ENCODE data around the gene AQP12A.
"Not testable (repeated sequence)": the region's sequence is repeated elsewhere in the genome, so short reads cannot be mapped to it uniquely, and the experiment has no call there.

AQP12A gene, protein sequence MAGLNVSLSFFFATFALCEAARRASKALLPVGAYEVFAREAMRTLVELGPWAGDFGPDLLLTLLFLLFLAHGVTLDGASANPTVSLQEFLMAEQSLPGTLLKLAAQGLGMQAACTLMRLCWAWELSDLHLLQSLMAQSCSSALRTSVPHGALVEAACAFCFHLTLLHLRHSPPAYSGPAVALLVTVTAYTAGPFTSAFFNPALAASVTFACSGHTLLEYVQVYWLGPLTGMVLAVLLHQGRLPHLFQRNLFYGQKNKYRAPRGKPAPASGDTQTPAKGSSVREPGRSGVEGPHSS

DNA sequence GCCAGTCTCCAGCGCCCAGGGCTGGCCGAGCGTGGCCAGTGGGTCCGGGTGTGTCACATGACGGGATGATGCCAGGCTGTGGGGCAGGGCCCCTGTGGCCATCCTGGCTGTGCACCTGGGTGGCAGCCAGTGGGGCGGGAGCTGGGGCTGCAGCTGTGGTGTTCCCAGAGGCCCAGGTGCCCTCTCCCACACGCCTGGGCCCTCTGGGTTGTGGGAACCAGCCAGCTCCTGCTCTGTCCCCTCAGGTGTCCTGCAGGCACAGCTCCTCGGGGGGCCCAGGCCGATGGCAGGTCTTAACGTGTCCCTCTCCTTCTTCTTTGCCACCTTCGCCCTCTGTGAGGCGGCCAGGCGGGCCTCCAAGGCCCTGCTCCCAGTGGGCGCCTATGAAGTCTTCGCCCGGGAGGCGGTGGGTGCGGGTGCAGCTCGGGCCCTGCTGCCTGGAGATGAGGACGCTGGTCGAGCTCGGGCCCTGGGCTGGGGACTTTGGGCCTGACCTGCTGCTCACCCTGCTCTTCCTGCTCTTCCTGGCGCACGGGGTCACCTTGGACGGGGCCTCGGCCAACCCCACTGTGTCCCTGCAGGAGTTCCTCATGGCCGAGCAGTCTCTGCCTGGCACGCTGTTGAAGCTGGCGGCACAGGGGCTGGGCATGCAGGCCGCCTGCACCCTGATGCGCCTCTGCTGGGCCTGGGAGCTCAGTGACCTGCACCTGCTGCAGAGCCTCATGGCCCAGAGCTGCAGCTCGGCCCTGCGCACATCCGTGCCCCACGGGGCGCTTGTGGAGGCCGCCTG is at the start of gene AQP12A:
TSS of gene AQP12A (plus strand) at position 236 of the 790 bp plus-strand sequence. CDS start at position 284, 48 bp downstream.
- DNase-seq, result not testable (repeated sequence)

DNA sequence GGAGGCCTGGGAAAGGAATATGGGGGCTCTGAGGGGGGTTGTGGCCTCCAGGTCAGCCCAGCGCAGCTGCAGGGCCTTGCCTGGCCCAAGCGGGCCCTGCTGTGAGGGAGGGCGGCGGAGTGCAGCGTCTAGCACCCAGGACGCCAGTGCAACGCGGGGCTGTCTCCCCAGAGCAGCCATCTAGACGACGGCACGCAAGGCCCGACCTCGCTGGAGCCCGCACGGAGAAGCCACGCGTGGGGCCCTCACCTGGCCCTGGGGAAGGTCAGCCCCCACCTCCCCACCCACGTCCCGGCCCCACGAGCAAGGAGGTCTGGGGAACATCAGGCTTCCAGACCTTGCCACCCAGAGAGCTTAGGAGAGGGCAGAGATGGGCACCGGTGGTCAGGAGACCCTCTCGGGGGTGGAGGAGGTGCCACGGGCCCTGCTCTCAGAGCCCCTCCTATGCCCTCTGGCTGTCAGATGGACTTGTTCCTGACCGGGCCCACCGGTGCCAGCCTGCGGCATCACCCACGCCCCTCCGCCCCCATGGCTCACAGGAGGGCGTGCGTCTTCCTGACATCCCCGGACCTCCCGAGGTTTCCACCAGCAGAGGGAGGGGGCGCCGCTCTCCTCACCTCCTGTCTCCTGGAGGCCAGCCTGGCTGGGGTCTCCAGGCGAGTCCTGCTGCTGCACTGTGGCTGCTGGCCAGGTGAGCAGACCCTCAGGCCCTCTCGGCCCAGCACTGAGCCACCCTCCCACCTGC is 49.4 kb upstream of the AQP12A start:
- no peak for DNase-seq

DNA sequence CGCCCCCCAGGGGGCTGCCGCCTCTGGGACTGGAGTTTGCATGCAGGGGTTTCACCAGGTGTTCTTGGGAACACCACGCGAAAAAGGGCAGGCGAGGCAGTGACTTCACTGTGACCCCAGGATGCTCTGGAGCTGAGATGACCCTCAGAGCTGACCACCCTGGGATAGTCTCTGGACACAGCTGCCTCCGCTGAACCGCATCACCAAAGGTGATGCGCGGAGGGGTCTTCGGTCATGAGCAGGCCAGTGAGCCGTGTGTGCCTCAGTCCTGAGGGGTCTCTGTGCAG is 48.9 kb upstream of the AQP12A start:
- no peak for DNase-seq

DNA sequence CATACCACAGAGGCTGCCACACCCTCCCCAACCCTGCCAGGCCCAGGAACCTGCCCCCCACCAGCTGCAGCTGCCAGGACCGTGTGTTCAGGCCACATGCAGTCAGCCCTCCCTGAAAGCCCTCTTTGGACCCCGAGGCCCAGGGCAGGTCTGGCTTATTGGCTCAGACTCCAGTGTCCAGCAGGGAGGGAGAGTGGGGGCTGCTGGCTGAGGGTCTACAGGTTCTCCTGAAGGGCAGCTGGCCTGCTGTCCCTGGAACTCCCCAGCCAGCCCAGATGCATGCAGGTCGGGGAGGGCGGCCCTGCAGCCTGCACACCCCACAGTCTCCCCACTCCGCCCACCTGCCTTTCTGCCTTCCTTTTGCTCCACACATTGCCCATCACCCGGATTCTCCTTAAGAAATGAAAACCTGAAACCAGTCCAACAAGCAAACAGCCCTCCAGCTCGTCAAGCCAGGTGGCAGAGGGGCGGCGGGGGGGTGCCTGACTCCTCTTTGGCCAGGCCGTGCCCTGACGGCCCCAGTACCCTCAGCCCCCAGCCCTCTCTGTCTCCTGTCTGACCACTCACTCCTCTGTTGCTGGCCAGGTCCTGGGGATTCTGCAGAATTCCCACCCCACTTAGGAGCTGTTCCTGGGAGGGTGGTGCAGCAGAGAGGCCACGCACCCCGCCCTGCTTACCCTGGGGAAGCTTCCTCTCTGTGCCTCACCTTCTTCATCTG is 48.4 kb upstream of the AQP12A start:
- DNase-seq, result no peak

DNA sequence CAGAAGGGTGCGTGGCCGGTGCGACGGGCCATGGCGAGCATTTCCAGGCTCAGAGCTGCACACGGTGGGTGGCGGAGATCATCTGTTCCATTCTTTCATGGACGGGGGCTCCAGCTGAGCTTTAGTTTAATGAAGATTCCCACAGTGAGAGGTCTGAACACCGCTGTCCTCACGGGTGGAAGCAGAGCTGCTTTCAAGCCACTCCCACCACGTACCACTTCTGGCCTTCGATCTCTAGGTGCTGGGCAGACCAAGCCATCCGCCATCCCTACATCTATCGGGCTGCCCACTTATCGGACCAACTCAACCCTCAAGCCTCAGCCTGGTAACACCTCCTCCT is 47.9 kb upstream of the AQP12A start:
- no peak for DNase-seq

DNA sequence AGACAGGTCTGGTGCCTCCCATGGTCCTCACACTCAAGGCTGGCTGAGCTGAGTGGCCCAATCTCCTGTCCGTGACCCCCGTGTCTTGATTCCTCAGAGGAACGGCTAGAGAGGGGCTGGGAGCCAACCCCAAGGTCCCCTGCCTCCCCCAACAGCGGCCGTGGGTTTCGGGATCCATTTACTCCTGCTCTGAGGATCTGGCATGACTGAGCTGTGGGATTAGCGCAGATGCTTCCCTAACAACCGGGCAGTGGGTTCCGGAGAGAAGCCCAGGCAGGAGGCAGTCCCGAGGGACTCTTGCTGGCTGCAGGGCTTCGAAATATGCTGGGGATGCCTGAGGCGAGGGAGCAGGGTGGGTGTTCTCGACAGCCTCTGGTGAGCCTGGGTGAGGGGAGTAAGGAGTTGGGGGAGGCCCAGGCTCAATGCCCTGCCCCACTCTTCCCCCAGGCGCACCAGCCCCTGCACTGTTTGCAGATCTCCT is 47.5 kb upstream of the AQP12A start:
- DNase-seq, result no peak

DNA sequence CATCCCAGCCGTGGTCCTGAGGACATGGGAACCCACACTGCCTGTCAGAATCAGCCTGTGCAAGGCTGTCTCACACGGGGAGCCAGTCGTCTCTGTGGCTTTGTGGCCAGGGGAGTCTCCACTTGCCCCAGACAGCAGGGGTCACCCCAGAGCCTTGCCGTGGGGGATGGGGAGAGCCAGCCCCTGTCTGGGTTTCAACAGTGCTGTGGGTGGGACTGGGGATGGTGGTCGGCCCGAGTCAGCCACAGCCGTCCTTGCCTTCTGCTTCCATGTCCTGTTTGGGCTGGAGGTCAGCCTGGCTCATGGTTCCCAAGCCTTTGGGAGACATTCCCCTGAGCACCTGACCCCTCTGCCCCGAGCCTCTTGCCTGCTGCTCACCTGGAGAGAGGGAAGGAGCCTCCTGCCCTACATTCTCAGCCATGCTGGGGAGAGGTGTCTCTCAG is 46.8 kb upstream of the AQP12A start:
- DNase-seq, result no peak

DNA sequence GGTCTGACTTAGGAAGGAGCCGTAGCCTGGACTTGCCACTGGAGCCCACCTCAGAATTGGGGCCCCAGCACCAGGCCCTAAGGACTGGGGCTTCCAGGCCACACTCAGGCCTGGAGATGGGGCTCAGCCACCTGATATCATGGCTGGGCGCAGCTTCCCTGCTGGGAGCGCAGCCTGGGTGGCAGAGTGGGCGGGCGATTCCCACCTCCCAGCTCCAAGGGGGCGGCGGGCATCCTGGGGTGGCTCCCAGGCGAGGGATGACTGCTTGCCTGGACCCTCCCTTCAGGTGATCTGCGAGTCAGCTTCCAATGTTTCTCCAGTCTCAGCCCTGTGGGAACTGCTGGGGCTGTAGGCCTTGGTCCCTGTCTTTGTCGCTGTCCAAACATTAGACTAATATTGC is 46.3 kb upstream of the AQP12A start:
- no peak for DNase-seq

DNA sequence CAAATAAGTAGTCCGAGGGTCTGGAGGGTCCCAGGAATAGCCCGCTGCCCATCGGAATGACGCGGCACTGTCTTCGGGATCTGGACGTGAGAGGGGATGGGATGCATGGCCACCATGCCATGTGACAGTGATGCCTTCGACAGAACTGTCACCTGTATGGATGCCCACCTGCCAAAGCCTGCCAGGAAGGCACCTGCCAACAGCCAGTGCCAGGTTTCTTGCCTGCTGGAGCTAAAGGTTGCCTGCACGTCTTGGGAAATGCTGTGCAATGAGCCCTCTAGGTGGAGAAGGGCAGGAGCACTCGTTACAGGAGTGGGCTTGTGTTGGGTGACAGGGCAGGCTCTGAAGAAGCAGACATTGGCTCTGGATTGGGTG is 45.9 kb upstream of the AQP12A start:
- DNase-seq, result no peak

DNA sequence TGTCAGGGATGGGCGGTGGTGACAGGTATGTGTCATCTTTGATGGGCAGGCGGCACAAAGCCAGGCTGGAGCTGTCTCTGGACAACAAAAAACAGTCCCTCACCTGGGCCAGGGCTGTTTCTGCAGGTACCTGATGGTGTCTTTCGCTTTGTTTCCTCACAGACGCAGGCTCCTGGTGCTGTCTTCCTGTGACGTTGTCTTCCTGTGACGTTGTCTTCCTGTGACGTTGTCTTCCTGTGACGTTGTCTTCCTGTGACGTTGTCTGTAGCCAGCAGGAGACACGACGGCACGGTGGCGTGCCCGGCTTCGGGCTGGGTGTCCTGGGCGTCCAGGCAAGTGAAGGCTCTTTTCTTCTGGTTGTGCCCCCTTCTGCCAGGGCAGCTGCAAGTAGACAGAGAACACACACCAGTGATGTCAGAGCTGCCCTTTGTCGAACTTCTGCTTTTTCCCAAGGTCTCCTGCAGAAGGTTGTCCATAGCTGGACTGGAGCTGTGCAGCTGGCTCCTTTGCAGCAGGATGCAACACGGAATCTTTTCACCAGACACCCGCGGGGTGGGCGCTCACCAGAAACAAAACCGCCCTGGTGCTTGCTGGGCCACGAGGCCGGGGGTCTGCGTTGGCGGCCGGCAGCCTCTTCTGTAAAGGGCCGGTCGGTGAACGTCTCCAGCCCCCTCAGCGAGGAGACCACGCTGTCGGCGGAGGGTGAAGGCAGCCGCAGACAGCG is 45.3 kb upstream of the AQP12A start:
- DNase-seq, result no peak

DNA sequence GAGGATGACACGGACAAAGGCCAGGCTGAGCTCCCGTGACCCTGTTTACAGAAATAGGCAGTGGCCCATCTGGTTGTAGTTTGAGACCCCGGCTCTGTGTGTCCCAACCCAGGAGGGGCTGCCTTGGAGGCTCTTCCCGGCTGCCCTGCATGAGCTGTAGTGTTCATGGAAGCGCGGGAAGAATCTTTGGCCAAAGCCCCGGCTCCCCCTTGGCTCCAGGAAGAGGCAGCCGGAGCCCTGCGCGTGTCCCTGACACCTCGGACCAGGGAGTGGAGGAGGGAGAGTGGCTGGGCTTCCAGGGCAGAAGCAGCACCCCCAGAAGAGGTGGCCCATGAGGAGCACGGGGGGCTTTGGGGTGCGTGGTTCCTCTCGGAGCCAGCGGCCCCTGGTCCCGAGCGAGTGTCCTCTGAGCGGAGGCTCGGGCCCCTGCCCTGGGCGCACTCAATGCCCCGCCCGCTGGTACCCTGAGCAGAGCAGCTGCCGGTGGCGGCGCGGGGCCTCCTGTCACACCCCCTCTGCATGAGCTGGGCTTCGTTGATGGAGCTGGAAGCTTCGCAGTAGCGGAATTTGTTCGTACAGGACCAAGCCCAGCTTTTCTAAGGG is 44.7 kb upstream of the AQP12A start:
- no peak for DNase-seq

DNA sequence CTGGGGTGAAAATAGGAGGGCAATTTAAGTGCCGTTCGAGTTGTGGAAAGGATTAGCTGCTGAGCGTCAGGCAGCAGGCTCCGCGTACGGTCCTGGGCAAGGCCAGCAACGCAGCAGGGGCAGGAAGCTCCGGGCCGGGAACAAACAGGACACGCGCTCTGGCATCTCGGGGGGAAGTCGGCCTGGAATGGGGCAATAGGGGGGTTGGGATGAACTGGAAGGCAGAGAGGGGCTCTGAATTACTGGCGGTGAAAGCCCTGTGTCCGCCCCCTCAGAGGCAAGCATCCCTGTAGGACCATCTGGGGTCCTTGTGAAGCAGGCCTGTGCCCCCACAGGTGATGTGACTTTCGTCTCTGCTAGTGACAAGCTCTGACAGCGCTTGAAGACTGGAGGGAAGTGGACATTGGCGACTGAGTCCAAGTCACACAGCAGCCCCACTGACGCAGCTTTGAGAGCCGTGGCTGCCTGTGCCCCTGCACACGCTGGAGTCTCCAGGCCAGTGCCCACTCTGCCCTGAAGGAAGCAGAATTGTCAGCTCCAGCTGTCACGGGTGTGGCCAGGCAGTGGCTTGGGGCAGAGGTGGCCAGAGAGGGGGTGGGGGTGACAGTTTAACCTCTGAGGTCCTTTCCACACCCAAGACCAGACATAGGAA is 44.0 kb upstream of the AQP12A start:
- DNase-seq, result no peak

DNA sequence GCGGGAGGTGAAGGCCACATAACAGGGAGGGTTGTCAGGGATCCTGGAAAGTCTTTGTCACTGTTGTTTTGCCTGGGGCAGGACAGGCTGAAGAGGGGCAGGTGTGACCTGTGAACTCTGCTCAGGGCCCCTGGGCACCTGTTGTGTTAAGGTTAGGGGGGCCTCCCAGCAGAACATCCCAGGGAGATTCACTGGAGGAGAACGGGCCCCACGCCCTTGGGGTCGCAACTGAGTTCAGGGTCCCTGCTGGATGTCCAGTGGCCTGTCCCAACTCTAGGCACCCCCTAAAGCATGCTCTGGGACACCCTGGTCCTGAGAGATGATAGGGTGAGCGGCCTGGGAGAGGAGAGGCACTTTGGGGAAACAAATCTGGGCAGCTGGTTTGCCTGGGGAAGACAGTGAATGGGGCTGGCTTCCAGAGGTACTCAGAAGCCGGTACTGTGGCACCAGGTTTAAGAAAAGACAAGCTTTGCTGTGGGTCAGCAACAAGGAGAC is 43.5 kb upstream of the AQP12A start:
- DNase-seq, result no peak

DNA sequence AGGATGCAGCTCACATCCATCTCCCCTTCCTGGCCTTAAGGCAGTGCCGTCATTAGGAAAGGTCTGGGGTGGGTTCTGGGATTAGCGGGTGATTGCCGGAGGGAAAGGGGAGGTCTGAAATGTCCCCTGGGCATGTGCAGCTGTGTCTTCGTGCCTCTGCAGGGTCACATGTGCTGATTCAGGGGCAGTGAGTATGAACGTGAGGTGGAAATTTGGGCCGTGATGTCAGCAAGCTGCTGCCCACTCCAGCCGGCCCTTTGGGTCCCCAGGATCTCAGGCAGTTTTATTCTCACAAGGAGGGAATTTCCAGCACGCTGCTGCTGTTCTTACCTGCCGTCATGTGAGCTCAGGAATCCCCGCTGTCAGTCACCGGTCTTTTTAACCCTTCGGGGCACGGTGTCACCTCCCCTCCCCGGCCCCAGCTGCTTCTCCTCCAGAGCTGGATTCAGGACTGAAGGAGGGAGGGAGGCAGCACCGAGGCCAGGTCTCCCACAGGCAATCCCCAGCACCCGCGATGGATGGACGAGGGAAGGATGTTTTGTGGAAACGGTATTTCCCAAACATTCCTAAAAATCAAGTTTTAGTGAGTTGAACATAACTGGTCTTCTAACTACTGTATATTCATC is 42.9 kb upstream of the AQP12A start:
- DNase-seq, result no peak

DNA sequence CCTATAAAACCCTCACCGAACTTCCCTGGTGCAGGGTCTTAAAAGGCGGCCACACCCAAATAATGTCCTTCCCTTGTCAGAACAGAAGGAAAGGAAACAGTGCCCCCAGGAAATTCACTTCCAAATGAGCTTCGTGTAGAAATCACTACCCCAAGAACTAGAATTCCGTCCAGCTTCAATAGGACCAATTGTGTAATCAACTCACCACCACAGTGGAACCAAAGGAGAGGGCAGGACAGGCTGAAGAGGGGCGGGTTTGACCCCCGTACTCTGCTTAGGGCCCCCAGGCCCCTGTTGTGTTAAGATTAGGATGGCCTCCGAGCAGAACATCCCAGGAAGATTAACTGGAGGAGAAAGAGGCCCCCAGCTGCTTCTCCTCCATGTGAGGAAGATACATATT is 42.3 kb upstream of the AQP12A start:
- DNase-seq, result no peak

DNA sequence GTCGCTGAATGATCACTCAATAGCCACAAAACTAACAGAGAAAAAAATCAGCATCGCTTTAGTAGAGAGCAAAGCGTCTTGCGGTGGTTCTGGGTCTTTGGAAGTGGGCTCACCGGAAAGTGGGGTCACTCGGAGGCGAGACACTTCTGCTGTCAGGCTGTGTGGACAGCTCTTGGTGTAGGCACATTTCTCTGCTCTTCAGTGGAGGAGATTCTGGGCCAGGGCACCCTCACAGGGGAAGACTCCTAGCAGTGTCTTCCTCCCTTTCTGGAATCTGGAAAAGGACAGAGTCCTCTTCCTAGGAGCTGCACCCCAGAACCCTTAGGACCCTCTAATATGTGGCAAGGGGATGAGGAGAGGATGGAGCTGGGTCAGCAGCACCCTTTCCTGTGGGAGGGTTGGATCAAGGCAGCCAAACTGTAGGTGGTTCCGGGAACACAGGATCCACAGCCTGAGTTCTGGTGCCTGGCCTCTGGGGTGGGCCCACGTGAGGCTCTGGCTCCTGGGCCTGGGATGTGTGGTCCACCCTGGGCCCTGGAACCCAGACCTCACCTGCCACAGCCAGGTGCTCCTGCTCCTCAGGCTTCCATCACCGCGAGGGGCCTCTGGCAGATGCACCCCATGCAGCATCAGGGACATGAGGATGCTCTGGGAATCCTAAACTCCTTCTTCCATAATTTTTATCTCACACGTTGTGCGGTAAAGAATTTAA is 41.3 kb upstream of the AQP12A start:
- DNase-seq, result no peak

DNA sequence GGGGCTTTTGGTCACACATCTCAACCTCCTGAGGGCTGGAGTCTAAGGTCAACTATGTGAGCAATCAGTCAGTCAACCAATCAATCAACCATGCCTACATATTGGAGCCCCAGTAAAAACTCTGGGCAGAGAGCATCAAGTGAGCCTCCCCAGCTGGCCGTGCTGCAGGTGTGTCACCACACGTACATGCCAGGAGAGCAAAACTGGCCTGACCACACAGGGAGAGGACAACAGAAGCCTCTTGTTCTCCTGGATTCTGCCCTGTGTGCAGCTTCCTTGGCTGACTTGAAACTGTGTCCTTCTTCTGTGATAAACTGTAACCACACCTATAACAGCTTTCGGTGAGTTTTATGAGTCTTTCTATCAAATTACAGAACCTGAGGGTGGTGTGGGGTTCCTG is 40.5 kb upstream of the AQP12A start:
- no peak for DNase-seq

DNA sequence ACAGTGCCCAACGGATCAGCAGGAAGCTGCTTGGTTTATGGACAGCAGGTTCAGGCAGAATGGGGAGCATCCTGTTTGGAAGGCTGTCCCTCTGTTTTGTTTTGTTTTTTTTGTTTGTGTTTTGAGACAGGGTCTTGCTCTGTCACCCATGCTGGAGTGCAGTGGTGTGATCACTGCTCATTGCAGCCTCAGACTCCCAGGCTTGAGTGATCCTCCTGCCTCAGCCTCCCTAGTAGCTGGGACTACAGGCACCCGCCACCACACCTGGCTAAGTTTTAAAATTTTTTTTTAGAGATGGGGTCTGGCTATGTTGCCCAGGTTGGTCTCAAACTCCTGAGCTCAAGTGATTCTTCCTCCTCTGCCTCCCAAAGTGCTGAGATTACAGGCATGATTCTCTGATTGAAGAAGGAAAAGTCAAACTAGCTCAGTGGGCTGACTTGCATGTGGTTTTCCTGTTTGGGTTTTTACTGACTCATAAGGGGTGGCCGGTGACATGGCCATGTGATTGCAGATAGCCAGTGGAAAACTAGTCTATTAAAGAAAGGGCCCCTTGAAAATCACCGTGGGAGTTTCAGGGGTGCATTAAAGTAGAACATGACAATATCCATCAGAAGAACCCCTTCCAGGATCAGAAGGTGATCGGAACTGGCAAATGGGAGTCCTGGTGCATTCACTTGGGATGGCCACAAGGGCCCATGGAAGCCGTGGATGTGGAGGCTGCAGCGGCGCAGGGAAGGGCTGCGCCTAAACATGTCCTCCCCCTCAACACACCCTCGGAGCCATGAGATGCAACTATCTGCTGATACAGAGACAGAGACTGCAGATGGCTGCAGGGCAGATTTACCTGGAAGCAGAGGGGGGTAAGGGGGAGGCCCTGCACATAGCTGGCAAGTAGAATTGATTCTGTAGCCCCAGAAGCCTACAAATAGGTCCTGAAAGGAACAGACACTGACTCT is 35.5 kb upstream of the AQP12A start:
- DNase-seq, result no peak

DNA sequence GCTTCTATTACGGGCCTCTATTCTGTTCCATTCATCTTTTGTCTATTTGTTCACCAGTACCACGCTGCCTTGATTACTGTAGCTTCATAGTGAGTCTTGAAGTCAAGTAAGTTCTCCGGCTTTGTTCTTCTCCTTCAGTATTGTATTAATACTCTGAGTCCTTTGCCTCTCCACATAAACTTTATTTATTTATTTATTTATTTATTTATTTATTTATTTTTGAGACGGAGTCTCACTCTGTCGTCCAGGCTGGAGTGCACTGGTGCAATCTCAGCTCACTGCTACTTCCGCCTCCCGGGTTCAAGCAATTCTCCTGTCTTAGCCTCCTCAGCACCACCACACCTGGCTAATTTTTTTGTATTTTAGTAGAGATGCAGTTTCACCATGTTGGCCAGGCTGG is 31.8 kb upstream of the AQP12A start:
- DNase-seq, result not testable (repeated sequence)
